Heart right ventricle (tissue), 16 donors: ENCODE results near the gene CD151. TPM values are rescaled to one million over a fixed set of nuclear protein-coding genes. Genes with fewer than 3 reads are reported as not detected.
A peak's percentile ranks its signal among the peaks of the same experiment; 100 is the strongest.

Experiments used
- ATAC-seq, 8 donors: fragments of 200-7000 bp; cut with Tn5 transposase; one replicate each; pipeline ENCODE4 v1.9.1; 2020; ENCODE audit warnings: mild to moderate bottlenecking in 8 of 8, moderate library complexity in 8 of 8, moderate number of reproducible peaks in 1 of 8
- DNase-seq, 2 donors: peaks; one replicate each; pipeline ENCODE4 v3.0.0-alpha.2; 2020
- H3K27ac ChIP-seq, 10 donors: fragments of 200-600 bp; sonication (generic) in 2 of 10; one replicate each; pipeline versions ENCODE4 v1.5.0 to v1.8.0; 2020 to 2022; ENCODE audit warnings: mild to moderate bottlenecking in 3 of 10
- H3K27me3 ChIP-seq, 7 donors: fragments of 200-600 bp; one replicate each; pipeline ENCODE4 v1.8.0; 2021 to 2022; ENCODE audit warnings: mild to moderate bottlenecking in 2 of 7
- H3K36me3 ChIP-seq, 9 donors: fragments of 200-600 bp; sonication (generic) in 1 of 9; one replicate each; pipeline versions ENCODE4 v1.5.0 to v1.8.0; 2020 to 2022; ENCODE audit warnings: mild to moderate bottlenecking in 2 of 9
- H3K4me1 ChIP-seq, 9 donors: fragments of 200-600 bp; sonication (generic) in 1 of 9; one replicate each; pipeline versions ENCODE4 v1.5.0 to v1.8.0; 2020 to 2022; ENCODE audit warnings: mild to moderate bottlenecking in 4 of 9
- H3K4me3 ChIP-seq, 10 donors: fragments of 200-600 bp; sonication (generic) in 2 of 10; one replicate each; pipeline versions ENCODE4 v1.5.0 to v1.8.0; 2020 to 2022; ENCODE audit warnings: mild to moderate bottlenecking in 7 of 10, moderate library complexity in 2 of 10
- H3K9me3 ChIP-seq, 11 donors: fragments of 200-600 bp in 10 of 11; sonication (generic) in 2 of 11; one replicate each; pipeline versions ENCODE4 v1.5.0 to v1.8.0; 2013 to 2022; ENCODE audit warnings: mild to moderate bottlenecking in 2 of 11, control low read depth in 1 of 11, moderate library complexity in 1 of 11
- WGBS, 2 donors: extraction: QIAGEN DNeasy Blood & Tissue Kit; methylation state at CpG; one replicate each; pipeline ENCODE4 v1.1.7; 2013; ENCODE audit warnings: inconsistent platforms in 1 of 2; 5-methylcytosine and 5-hydroxymethylcytosine counted together
- intact Hi-C, 10 donors: fragments of 100-400 bp; cut with DNase I; formaldehyde crosslinking; loops; one replicate each; pipeline versions ENCODE4 v1.11.1 to v1.14.2; 2022
- polyA plus RNA-seq, 2 donors: library from polyadenylated mRNA; stranded (reverse); fragments of 200-250 nt; gene quantifications; one replicate each; pipeline ENCODE4 v1.2.3, GENCODE V29; 2013
- total RNA-seq, 10 donors: library from RNA; stranded (reverse); fragmentation: NEBNext Ultra II Directional in 3 of 10; extraction: Animal tissue kit (Norgen Biotek cat#: 25700) in 3 of 10; gene quantifications; one replicate each; pipeline versions ENCODE4 v1.2.1 to v1.2.4, GENCODE V29; 2021 to 2023
- TF ChIP-seq, protein P1 (sequence below), 9 donors: fragments of 200-600 bp; sonication (generic) in 2 of 9; IDR thresholded peaks; one replicate each; pipeline versions ENCODE4 v1.5.0 to v1.8.0; 2021 to 2022; ENCODE audit warnings: antibody characterized with exemption in 9 of 9, mild to moderate bottlenecking in 5 of 9, moderate library complexity in 1 of 9
- donor health status: Arrhythmogenic right ventricular cardiomyopathy.
- donor health status: ischemic (EF 13 %, LVEDD 7.1; RV severe dilation, severe dysfunction).
- donor health status: healthy with polysubstance abuse.
- donor health status: DM: no; HTN: yes; CAD: no.
- donor health status: DM: no; HTN: no; CAD: no.
- donor health status: ischemic (EF 25% LVEDD 6.9; RV normal size, moderate dysfunction).
- donor health status: ischemic (EF 25% LVEDD 5.7; RV mildly dilated, moderate dysfunction).
- donor health status: healthy.
- donor health status: DM: yes; HTN: yes; CAD: no.
- donor health status: Ischemic cardiomyopathy.
- donor health status: ischemic (EF 35%, LVEDD 5.7; RV mildly dilated, moderate dysfunction).
- donor health status: nonischemic (EF 11% LVEDD 7.7; RV severe dilation, severe dysfunction).
- donor health status: DM: yes; HTN: yes; CAD: no.
- donor health status: PGD.
- donor health status: ischemic (EF 29% LVEDD 5.4; RV normal size, mild dysfunction).
- donor health status: nonischemic (EF 23%, LVEDD 6.1; RV moderate dilation, normal function).

Gene CD151
- total and polyA plus RNA-seq, 12 donors: 286 to 684 (median 466) TPM

DNA sequence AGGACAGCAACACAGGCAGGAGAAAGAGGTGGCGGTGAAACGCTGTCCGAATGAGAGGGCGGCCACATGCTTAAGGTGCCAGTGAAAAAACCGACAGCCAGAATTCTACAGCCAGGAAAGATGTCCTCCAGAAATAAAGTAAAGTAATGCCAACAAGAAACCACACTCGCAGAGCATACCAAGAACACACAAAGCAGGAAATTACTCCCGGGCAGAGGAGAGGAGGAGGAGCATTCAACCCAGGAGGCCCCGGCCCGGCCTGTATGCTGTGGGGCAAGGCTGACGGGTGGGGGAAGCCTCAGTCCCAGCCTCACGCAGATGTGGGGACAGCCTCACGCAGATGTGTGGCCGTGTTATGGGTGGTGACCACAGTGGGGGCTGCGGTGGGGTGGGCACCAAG lies 49.8 kb downstream of the CD151 start:
- 89 to 95% methylated on average over 11 to 14 of the region's 14 CpGs for WGBS, 2 donors

DNA sequence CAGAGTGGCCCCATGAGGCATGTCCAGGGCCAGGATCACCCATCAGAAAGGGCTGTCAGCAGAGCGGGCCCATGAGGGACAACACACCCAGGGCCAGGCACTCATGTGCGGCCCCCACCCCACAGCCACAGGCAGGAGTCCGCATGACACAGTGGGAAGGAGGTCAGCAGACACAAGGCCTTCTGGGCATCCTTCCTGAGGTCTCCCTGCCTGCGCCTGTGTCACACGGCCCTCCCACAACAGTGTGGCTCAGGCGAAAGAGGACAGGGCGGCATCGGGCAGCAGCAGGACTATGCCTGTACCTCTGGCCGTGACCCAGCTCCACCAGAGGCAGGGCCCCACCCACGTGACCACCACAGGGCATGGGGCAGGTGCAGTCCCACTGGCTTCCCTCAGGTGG lies 50.8 kb downstream of the CD151 start:
- H3K36me3 ChIP-seq: peaks cover 0 to 76% (median 0%) of the 10 kb centered on the region in 9 donors
- intact Hi-C loops: no loop called here
- no peaks in the 10 kb centered on the region for H3K4me1 ChIP-seq
- no peaks in the 10 kb centered on the region for H3K9me3 ChIP-seq
- no peak overlapping the region for H3K4me3 ChIP-seq
- no peaks in the 10 kb centered on the region for H3K27me3 ChIP-seq
- TF ChIP-seq, protein P1, sequence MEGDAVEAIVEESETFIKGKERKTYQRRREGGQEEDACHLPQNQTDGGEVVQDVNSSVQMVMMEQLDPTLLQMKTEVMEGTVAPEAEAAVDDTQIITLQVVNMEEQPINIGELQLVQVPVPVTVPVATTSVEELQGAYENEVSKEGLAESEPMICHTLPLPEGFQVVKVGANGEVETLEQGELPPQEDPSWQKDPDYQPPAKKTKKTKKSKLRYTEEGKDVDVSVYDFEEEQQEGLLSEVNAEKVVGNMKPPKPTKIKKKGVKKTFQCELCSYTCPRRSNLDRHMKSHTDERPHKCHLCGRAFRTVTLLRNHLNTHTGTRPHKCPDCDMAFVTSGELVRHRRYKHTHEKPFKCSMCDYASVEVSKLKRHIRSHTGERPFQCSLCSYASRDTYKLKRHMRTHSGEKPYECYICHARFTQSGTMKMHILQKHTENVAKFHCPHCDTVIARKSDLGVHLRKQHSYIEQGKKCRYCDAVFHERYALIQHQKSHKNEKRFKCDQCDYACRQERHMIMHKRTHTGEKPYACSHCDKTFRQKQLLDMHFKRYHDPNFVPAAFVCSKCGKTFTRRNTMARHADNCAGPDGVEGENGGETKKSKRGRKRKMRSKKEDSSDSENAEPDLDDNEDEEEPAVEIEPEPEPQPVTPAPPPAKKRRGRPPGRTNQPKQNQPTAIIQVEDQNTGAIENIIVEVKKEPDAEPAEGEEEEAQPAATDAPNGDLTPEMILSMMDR (IDR thresholded peaks at IDR 0.05): no peak
- H3K27ac ChIP-seq: no peak overlapping the region
- no peak for DNase-seq
- peak in 1 of 8 donors; percentile 14 for ATAC-seq
- WGBS, 2 donors: 88 to 90% methylated on average over 10 of the region's 10 CpGs

More for the DNA sequence above, 49.8 kb downstream of the CD151 start:
- H3K27me3 ChIP-seq: no peaks in the 10 kb centered on the region
- H3K36me3 ChIP-seq: peaks cover 0 to 66% (median 0%) of the 10 kb centered on the region in 9 donors
- DNase-seq (no peak), ATAC-seq (no peak)
- TF ChIP-seq, protein P1 (IDR thresholded peaks at IDR 0.05): no peak
- no peak overlapping the region for H3K27ac ChIP-seq
- no peak overlapping the region for H3K4me3 ChIP-seq
- no peaks in the 10 kb centered on the region for H3K4me1 ChIP-seq
- H3K9me3 ChIP-seq: no peaks in the 10 kb centered on the region
- intact Hi-C loops: no loop called here

DNA sequence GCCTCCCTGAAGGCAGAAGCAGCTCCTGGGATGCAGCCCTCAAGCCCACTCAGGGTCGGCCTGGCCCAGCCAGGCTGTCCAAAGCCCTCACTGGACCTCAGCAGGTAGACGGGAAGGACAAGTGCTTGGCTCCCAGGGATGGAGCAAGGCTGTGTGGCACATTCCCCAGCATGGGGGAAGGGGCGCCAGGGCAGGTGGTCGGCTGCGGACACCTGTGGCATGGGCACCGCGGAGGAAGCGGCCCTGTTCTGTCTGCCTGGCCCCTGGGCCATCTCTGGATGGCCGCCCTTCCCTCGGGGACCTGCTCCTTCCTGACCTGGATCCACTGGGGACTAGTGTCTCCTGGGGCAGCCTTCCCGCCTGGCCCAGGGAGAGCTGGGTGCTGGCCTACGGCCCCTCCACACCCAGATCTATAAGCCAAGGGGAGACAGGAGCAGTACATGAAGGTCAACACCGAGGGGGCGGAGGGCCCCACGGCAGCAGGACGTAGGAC lies 51.9 kb downstream of the CD151 start:
- ATAC-seq: no peak
- Histone ChIP-seq H3K4me3 (no peak overlapping the region), H3K27me3 (no peaks in the 10 kb centered on the region)

DNA sequence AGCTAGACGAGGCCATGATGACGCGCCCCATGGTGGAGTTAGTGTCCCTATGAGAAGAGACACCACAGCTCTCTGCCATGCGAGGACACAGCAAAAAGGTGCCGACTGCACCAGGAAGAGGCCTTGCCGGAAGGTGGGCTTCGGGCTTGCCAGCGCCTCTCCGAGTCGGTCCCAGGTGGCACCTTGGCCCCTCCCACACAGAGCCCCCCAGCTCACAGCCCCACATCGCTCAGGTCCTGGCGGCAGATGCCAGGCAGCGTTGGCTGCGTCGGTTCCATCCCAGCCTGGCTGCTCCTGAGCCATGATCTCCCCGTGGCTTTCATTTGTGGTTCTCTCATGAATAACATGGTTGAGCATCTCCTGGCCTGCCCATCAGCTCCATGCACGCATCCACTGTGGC lies 53.8 kb downstream of the CD151 start:
- Histone ChIP-seq H3K4me1 (no peaks in the 10 kb centered on the region), H3K27me3 (no peaks in the 10 kb centered on the region), H3K36me3 (peaks cover 0 to 60% (median 0%) of the 10 kb centered on the region in 9 donors), H3K9me3 (no peaks in the 10 kb centered on the region), H3K4me3 (no peak overlapping the region), H3K27ac (no peak overlapping the region)
- intact Hi-C loops: no loop called here
- TF ChIP-seq, protein P1 (IDR thresholded peaks at IDR 0.05): no peak
- no peak for DNase-seq
- ATAC-seq: no peak
- WGBS, 2 donors: 95% methylated on average over 17 of the region's 17 CpGs

More for the DNA sequence above, 51.9 kb downstream of the CD151 start:
- no peak for DNase-seq
- 87 to 88% methylated on average over 16 of the region's 16 CpGs for WGBS, 2 donors
- no peaks in the 10 kb centered on the region for H3K4me1 ChIP-seq
- H3K9me3 ChIP-seq: no peaks in the 10 kb centered on the region
- no peak overlapping the region for H3K27ac ChIP-seq
- intact Hi-C loops: no loop called here
- peaks cover 0 to 71% (median 0%) of the 10 kb centered on the region in 9 donors for H3K36me3 ChIP-seq
- TF ChIP-seq, protein P1 (IDR thresholded peaks at IDR 0.05): no peak
